ENCODE measurements around the gene CYP4F12. TPM values are rescaled to one million over a fixed set of nuclear protein-coding genes. Genes with fewer than 3 reads are reported as not detected.

Gene CYP4F12
- total RNA-seq, 2 experiments from 2014 or later: 0.75 to 1.0 TPM

GRCh38 chr19:15651791-15652190 lies 21.1 kb upstream of the CYP4F12 start:
- Histone ChIP-seq H3K36me3 (ENCODE audit: insufficient read depth, low read length) (no peaks in the 10 kb centered on the region), H3K4me1 (ENCODE audit: insufficient read depth, low read length) (no peaks in the 10 kb centered on the region), H3K4me3 (ENCODE audit: low read length) (no peak overlapping the region), H3K27ac (ENCODE audit: low read depth in 1 of 2, low read length in 2 of 2) (no peak overlapping the region), H3K27me3 (ENCODE audit: control insufficient read depth in 1 of 2, insufficient read depth in 2 of 2, low read length in 2 of 2) (peaks cover 0 to 14% of the 10 kb centered on the region in 2 experiments), H3K9me3 (ENCODE audit: control insufficient read depth in 1 of 2, insufficient read depth in 1 of 2, low read length in 2 of 2) (no peaks in the 10 kb centered on the region)
- DNase-seq: no peak
- H3K4me1 Mint-ChIP-seq (ENCODE audit: low read depth): no peaks in the 10 kb centered on the region
- ChIA-PET POLR2A (no interaction called here), CTCF (no interaction called here)
- no peak for ATAC-seq (ENCODE audit: poor library complexity)
- peaks cover 52% of the 10 kb centered on the region for H3K27me3 Mint-ChIP-seq
- intact Hi-C loops (cut with DNase I, micrococcal nuclease): no loop called here
- no peak overlapping the region for H3K4me3 Mint-ChIP-seq
- no peaks in the 10 kb centered on the region for H3K36me3 Mint-ChIP-seq (ENCODE audit: low read depth)
- H3K27ac Mint-ChIP-seq: no peak overlapping the region
- TF ChIP-seq, protein P1, sequence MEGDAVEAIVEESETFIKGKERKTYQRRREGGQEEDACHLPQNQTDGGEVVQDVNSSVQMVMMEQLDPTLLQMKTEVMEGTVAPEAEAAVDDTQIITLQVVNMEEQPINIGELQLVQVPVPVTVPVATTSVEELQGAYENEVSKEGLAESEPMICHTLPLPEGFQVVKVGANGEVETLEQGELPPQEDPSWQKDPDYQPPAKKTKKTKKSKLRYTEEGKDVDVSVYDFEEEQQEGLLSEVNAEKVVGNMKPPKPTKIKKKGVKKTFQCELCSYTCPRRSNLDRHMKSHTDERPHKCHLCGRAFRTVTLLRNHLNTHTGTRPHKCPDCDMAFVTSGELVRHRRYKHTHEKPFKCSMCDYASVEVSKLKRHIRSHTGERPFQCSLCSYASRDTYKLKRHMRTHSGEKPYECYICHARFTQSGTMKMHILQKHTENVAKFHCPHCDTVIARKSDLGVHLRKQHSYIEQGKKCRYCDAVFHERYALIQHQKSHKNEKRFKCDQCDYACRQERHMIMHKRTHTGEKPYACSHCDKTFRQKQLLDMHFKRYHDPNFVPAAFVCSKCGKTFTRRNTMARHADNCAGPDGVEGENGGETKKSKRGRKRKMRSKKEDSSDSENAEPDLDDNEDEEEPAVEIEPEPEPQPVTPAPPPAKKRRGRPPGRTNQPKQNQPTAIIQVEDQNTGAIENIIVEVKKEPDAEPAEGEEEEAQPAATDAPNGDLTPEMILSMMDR (IDR thresholded peaks at IDR 0.05): no peak
- H3K9me3 Mint-ChIP-seq: no peaks in the 10 kb centered on the region

GRCh38 chr19:15652559-15653278 lies 20.2 kb upstream of the CYP4F12 start:
- no peaks in the 10 kb centered on the region for H3K4me1 ChIP-seq (ENCODE audit: insufficient read depth, low read length)
- no peaks in the 10 kb centered on the region for H3K36me3 ChIP-seq (ENCODE audit: insufficient read depth, low read length)
- H3K27me3 ChIP-seq (ENCODE audit: control insufficient read depth in 1 of 2, insufficient read depth in 2 of 2, low read length in 2 of 2): peaks cover 6 to 15% of the 10 kb centered on the region in 2 experiments
- Mint-ChIP-seq H3K9me3 (no peaks in the 10 kb centered on the region), H3K36me3 (ENCODE audit: low read depth) (no peaks in the 10 kb centered on the region), H3K4me1 (ENCODE audit: low read depth) (no peaks in the 10 kb centered on the region), H3K4me3 (no peak overlapping the region), H3K27me3 (peaks cover 55% of the 10 kb centered on the region), H3K27ac (no peak overlapping the region)
- no peak overlapping the region for H3K27ac ChIP-seq (ENCODE audit: low read depth in 1 of 2, low read length in 2 of 2)
- intact Hi-C loops (cut with DNase I, micrococcal nuclease): no loop called here
- ATAC-seq (ENCODE audit: poor library complexity) (no peak), DNase-seq (no peak)
- ChIA-PET CTCF (no interaction called here), POLR2A (no interaction called here)
- TF ChIP-seq, protein P1 (IDR thresholded peaks at IDR 0.05): no peak
- H3K9me3 ChIP-seq (ENCODE audit: control insufficient read depth in 1 of 2, insufficient read depth in 1 of 2, low read length in 2 of 2): no peaks in the 10 kb centered on the region
- H3K4me3 ChIP-seq (ENCODE audit: low read length): no peak overlapping the region

- Histone ChIP-seq H3K27ac (ENCODE audit: low read depth in 1 of 2, low read length in 2 of 2) (no peak overlapping the region), H3K4me1 (ENCODE audit: insufficient read depth, low read length) (no peaks in the 10 kb centered on the region), H3K9me3 (ENCODE audit: control insufficient read depth in 1 of 2, insufficient read depth in 1 of 2, low read length in 2 of 2) (peaks cover 0 to 15% of the 10 kb centered on the region in 2 experiments), H3K36me3 (ENCODE audit: insufficient read depth, low read length) (no peaks in the 10 kb centered on the region), H3K27me3 (ENCODE audit: control insufficient read depth in 1 of 2, insufficient read depth in 2 of 2, low read length in 2 of 2) (peaks cover 12 to 23% of the 10 kb centered on the region in 2 experiments), H3K4me3 (ENCODE audit: low read length) (no peak overlapping the region)
- Mint-ChIP-seq H3K4me1 (ENCODE audit: low read depth) (no peaks in the 10 kb centered on the region), H3K36me3 (ENCODE audit: low read depth) (no peaks in the 10 kb centered on the region), H3K27me3 (peaks cover 65% of the 10 kb centered on the region), H3K4me3 (no peak overlapping the region), H3K9me3 (no peaks in the 10 kb centered on the region), H3K27ac (no peak overlapping the region)
- DNase-seq (no peak), ATAC-seq (ENCODE audit: poor library complexity) (no peak)
- ChIA-PET CTCF (no interaction called here), POLR2A (no interaction called here)
- intact Hi-C loops (cut with DNase I, micrococcal nuclease): no loop called here
- TF ChIP-seq, protein P1 (IDR thresholded peaks at IDR 0.05): no peak
Measured at GRCh38 chr19:15656467-15656866, 16.4 kb upstream of the CYP4F12 start.

All from CD4-positive, alpha-beta T cell (primary cell).